Measurements from ENCODE around the gene ATXN7L3.
"Not testable (repeated sequence)": the region's sequence is repeated elsewhere in the genome, so short reads cannot be mapped to it uniquely, and the experiment has no call there.

ATXN7L3 gene

GRCh38 chr17:44152875-44153274 lies 46.8 kb downstream of the ATXN7L3 start:
- no peaks in the 10 kb centered on the region for H3K4me1 ChIP-seq (ENCODE audit: insufficient read depth, low read length)
- no peaks in the 10 kb centered on the region for H3K27me3 ChIP-seq (ENCODE audit: control insufficient read depth in 1 of 2, insufficient read depth in 2 of 2, low read length in 2 of 2)
- no peak overlapping the region for H3K9ac ChIP-seq (ENCODE audit: low read length)
- no peaks in the 10 kb centered on the region for H3K9me3 ChIP-seq (ENCODE audit: low read length)
- no peak overlapping the region for H3K4me3 ChIP-seq (ENCODE audit: low read depth in 1 of 2, low read length in 2 of 2)
- no peaks in the 10 kb centered on the region for H3K36me3 ChIP-seq (ENCODE audit: insufficient read depth, low read length)
- no peak overlapping the region for H3K27ac ChIP-seq (ENCODE audit: low read depth, low read length)

DNA sequence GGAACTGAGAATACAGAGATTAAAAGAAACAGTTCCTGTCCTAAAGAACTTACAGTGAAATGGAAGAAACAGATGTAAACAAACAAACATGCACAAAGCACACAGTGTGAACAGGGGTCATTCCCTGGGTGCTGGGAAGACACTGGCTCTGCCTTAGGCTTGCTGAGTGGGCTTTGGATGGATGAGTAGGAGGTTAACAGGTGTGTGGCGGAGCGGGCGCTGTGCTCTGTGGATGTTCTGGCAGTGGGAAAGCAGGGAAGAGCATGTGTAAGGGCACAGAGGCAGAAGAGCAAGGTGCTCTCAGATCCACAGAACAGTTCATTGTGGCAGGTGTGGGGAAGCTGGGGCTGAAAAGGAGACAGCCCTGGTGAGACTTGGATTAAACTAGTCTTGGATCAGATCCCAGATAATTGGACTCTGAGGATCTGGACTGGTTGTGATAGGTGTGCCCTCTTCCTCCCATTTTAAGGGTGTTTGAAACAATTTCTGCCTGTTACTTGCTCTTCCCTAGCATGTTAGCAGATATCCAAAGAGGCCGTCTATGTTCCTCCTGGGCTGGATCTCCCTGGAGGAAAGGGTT lies 49.8 kb downstream of the ATXN7L3 start:
- H3K4me3 ChIP-seq (ENCODE audit: low read depth in 1 of 2, low read length in 2 of 2) = no peak overlapping the region
- no peak overlapping the region for H3K9ac ChIP-seq (ENCODE audit: low read length)
- H3K9me3 ChIP-seq (ENCODE audit: low read length) = no peaks in the 10 kb centered on the region
- no peaks in the 10 kb centered on the region for H3K4me1 ChIP-seq (ENCODE audit: insufficient read depth, low read length)
- no peaks in the 10 kb centered on the region for H3K36me3 ChIP-seq (ENCODE audit: insufficient read depth, low read length)
- H3K27me3 ChIP-seq (ENCODE audit: control insufficient read depth in 1 of 2, insufficient read depth in 2 of 2, low read length in 2 of 2) = no peaks in the 10 kb centered on the region
- H3K27ac ChIP-seq (ENCODE audit: low read depth, low read length) = no peak overlapping the region

DNA sequence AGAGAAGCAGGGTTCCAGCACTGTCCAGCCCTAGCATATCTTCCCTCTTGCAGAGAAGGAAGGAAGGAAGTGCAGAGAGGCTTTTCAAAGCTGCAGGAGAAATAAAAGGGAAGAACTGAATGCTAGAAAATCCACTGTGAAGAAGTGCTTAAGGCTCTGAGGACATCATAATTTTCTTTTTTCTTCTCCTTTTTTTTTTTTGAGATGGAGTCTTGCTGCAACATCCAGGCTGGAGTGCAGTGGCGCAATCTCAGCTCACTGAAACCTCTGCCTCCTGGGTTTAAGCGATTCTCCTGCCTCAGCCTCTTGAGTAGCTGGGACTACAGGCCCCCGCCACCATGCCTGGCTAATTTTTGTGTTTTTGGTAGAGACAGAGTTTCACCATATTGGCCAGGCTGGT lies 50.6 kb downstream of the ATXN7L3 start:
- not testable (repeated sequence) for H3K27me3 ChIP-seq (ENCODE audit: control insufficient read depth in 1 of 2, insufficient read depth in 2 of 2, low read length in 2 of 2); H3K9ac ChIP-seq (ENCODE audit: low read length); H3K36me3 ChIP-seq (ENCODE audit: insufficient read depth, low read length)

DNA sequence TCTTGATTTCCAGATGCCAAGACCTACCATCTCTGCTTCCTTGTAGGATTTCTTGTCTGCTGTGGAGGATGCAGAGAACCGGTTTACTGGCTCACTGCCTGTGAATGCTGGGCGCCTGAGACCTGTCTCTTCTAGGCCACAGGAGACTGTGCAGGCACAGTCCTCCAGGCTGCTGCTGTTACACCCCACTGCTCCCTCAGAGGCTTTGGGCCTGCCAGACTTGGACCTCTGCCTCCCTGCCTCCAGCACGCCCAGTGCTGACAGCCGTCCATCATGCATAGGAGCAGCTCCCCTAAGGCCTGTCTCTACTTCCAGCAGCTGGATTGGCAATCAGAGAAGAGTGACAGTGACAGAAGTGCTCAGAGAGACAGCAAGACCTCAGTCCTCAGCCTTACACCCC lies 51.9 kb downstream of the ATXN7L3 start:
- Histone ChIP-seq H3K27me3 (ENCODE audit: control insufficient read depth in 1 of 2, insufficient read depth in 2 of 2, low read length in 2 of 2) (no peaks in the 10 kb centered on the region), H3K4me1 (ENCODE audit: insufficient read depth, low read length) (no peaks in the 10 kb centered on the region), H3K36me3 (ENCODE audit: insufficient read depth, low read length) (no peaks in the 10 kb centered on the region), H3K27ac (ENCODE audit: low read depth, low read length) (no peak overlapping the region), H3K9me3 (ENCODE audit: low read length) (no peaks in the 10 kb centered on the region), H3K9ac (ENCODE audit: low read length) (no peak overlapping the region), H3K4me3 (ENCODE audit: low read depth in 1 of 2, low read length in 2 of 2) (no peak overlapping the region)

More for the DNA sequence above, 50.6 kb downstream of the ATXN7L3 start:
- H3K4me1 ChIP-seq (ENCODE audit: insufficient read depth, low read length); H3K9me3 ChIP-seq (ENCODE audit: low read length); H3K4me3 ChIP-seq (ENCODE audit: low read depth in 1 of 2, low read length in 2 of 2); H3K27ac ChIP-seq (ENCODE audit: low read depth, low read length): not testable (repeated sequence)

- no peaks in the 10 kb centered on the region for H3K27me3 ChIP-seq (ENCODE audit: control insufficient read depth in 1 of 2, insufficient read depth in 2 of 2, low read length in 2 of 2)
- no peak overlapping the region for H3K9ac ChIP-seq (ENCODE audit: low read length)
- no peaks in the 10 kb centered on the region for H3K9me3 ChIP-seq (ENCODE audit: low read length)
- no peaks in the 10 kb centered on the region for H3K36me3 ChIP-seq (ENCODE audit: insufficient read depth, low read length)
- no peaks in the 10 kb centered on the region for H3K4me1 ChIP-seq (ENCODE audit: insufficient read depth, low read length)
- H3K27ac ChIP-seq (ENCODE audit: low read depth, low read length) = no peak overlapping the region
- no peak overlapping the region for H3K4me3 ChIP-seq (ENCODE audit: low read depth in 1 of 2, low read length in 2 of 2)
Observed at GRCh38 chr17:44146375-44147346, 53.0 kb downstream of the ATXN7L3 start.

- Histone ChIP-seq H3K36me3 (ENCODE audit: insufficient read depth, low read length) (no peaks in the 10 kb centered on the region), H3K9ac (ENCODE audit: low read length) (no peak overlapping the region), H3K4me3 (ENCODE audit: low read depth in 1 of 2, low read length in 2 of 2) (no peak overlapping the region), H3K9me3 (ENCODE audit: low read length) (no peaks in the 10 kb centered on the region), H3K27me3 (ENCODE audit: control insufficient read depth in 1 of 2, insufficient read depth in 2 of 2, low read length in 2 of 2) (no peaks in the 10 kb centered on the region), H3K4me1 (ENCODE audit: insufficient read depth, low read length) (no peaks in the 10 kb centered on the region), H3K27ac (ENCODE audit: low read depth, low read length) (no peak overlapping the region)
Observed at GRCh38 chr17:44144966-44145739, 54.5 kb downstream of the ATXN7L3 start.

GRCh38 chr17:44143921-44144320 lies 55.8 kb downstream of the ATXN7L3 start:
- not testable (repeated sequence) for H3K9me3 ChIP-seq (ENCODE audit: low read length); H3K27me3 ChIP-seq (ENCODE audit: control insufficient read depth in 1 of 2, insufficient read depth in 2 of 2, low read length in 2 of 2); H3K4me1 ChIP-seq (ENCODE audit: insufficient read depth, low read length); H3K27ac ChIP-seq (ENCODE audit: low read depth, low read length); H3K4me3 ChIP-seq (ENCODE audit: low read depth in 1 of 2, low read length in 2 of 2); H3K36me3 ChIP-seq (ENCODE audit: insufficient read depth, low read length); H3K9ac ChIP-seq (ENCODE audit: low read length)

All from muscle layer of colon (tissue), 2 donors.